Progenitor cell of endocrine pancreas (in vitro differentiated cells): ENCODE results near the gene NRDC. TPM values are rescaled to one million over a fixed set of nuclear protein-coding genes. Genes with fewer than 3 reads are reported as not detected.

ENCODE experiments used
- DNase-seq: peaks from one replicate; pipeline ENCODE4 v3.0.0; 2021; ENCODE audit warnings: low spot score; ENCODE audit not compliant: unreplicated experiment
- H3K27ac Mint-ChIP-seq: 2 replicates; pipeline ENCODE4 v1.8.0; 2021; ENCODE audit warnings: mild to moderate bottlenecking, moderate library complexity, mixed read lengths
- H3K27me3 Mint-ChIP-seq: 2 replicates; pipeline ENCODE4 v1.8.0; 2021; ENCODE audit warnings: mixed read lengths
- H3K36me3 Mint-ChIP-seq: 2 replicates; pipeline ENCODE4 v1.8.0; 2022; ENCODE audit warnings: mixed read lengths; ENCODE audit not compliant: insufficient read depth
- H3K4me1 Mint-ChIP-seq: 2 replicates; pipeline ENCODE4 v1.8.0; 2021; ENCODE audit warnings: low read depth, mixed read lengths
- H3K4me3 Mint-ChIP-seq: 2 replicates; pipeline ENCODE4 v1.8.0; 2021; ENCODE audit warnings: low read depth, mild to moderate bottlenecking, moderate library complexity, mixed read lengths
- H3K9me3 Mint-ChIP-seq: 2 replicates; pipeline ENCODE4 v1.8.0; 2021; ENCODE audit warnings: low read depth, mixed read lengths
- CTCF ChIP-seq: fragments of 200-600 bp; sonication (generic); IDR thresholded peaks from one replicate; pipeline ENCODE4 v1.5.0; 2021; ENCODE audit warnings: antibody characterized with exemption, mild to moderate bottlenecking; ENCODE audit not compliant: unreplicated experiment
- total RNA-seq: library from RNA; stranded (reverse); gene quantifications from 2 replicates; pipeline ENCODE4 v1.2.1, GENCODE V29; 2021

Gene NRDC
- total RNA-seq, 1 donor from 2014 or later: 200 TPM

DNA sequence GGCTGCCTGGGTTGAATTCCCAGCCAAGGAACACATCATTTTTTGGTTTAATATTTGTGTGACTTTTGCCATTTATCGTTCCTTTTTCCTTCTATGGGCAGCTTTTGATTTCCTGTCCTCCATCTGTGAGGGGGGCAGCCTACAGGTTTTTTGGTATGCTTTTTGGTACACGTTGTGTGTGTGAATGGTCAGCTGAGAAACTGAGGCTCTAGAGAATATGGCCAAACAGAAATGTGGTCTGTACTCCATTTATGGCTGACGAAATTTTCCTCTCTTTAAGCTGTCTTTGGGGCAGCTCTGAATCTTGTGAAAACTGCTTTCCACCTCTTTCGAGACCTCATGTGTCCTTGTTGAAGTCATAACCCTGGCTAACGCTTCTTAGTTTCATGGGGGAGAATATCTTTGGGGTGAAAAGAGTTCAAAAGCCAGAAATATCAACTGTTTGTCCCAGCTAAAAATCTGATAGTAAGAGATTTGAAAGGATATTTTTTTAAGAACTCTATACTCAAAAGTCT, 26.6 kb downstream of the NRDC start:
- Mint-ChIP-seq H3K4me1 (peaks cover 10% of the 10 kb centered on the region), H3K27ac (no peak overlapping the region), H3K4me3 (no peak overlapping the region), H3K9me3 (no peaks in the 10 kb centered on the region), H3K27me3 (no peaks in the 10 kb centered on the region), H3K36me3 (peaks cover 5% of the 10 kb centered on the region)
- TF ChIP-seq CTCF: no peak
- DNase-seq: no peak

DNA sequence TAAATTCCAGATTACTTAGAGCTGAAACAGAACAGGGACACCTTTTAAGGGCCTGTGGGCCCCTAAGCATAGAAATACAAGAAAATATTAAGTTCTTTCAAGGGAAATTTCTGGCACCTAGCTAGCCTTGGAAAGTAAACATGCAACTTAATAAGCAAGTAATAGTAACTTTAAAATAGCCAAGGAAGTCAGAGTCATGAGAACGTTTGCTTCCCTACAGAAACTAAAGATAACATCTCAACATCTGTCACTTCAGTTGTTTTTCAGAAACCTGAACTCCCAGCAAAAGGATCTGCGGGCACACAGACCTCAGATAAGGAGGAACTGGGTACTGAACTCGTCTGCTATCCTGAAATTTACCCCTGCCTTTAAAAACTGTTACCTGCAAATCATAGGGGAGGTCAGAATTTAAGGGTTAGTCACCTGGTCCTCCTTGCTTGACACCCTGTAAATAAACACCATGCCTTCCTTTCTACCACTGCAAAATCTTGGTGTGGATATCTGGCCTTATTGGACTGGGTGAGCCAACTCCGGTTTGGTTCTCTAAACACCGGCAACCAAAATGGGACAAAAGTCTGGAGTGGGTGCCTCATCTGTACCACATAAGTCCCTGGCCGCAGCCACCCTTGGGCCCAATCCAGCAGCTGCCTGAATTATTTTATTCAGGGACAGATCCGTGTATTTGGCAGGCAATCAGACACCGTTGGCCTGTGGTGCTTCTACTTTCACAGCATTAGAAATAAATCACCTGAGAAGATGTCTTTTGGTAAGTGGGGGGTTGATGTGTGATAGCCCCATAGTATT, 27.9 kb downstream of the NRDC start:
- H3K9me3 Mint-ChIP-seq: no peaks in the 10 kb centered on the region
- peaks cover 14% of the 10 kb centered on the region for H3K36me3 Mint-ChIP-seq
- no peak for TF ChIP-seq CTCF
- no peaks in the 10 kb centered on the region for H3K27me3 Mint-ChIP-seq
- peaks cover 10% of the 10 kb centered on the region for H3K4me1 Mint-ChIP-seq
- H3K4me3 Mint-ChIP-seq: no peak overlapping the region
- no peak for DNase-seq
- H3K27ac Mint-ChIP-seq: peak overlapping the region; percentile 29

DNA sequence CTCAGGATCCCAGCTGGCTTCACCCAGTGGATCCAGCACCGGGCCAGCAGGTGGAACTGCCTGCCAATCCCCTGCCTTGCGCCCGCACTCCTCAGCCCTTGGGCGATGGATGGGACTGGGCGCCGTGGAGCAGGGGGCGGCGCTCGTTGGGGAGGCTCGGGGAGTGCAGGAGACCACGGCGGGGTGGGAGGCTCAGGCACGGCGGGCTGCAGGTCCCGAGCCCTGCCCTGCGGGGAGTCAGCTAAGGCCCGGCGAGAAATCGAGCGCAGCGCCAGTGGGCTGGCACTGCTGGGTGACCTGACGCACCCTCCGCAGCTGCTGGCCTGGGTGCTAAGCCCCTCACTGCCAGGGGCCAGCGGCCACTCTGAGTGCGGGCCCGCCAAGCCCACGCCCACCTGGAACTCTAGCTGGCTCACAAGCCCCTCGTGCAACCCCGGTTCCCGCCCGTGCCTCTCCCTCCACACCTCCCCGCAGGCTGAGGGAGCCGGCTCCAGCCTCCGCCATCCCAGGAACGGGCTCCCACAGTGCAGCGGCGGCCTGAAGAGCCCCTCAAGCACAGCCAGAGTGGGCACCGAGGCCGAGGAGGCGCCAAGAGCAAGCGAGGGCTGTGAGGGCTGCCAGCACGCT, 31.1 kb downstream of the NRDC start:
- Mint-ChIP-seq H3K9me3 (no peaks in the 10 kb centered on the region), H3K36me3 (peaks cover 17% of the 10 kb centered on the region), H3K27me3 (no peaks in the 10 kb centered on the region), H3K4me3 (no peak overlapping the region), H3K4me1 (peaks cover 19% of the 10 kb centered on the region), H3K27ac (no peak overlapping the region)
- TF ChIP-seq CTCF: no peak
- no peak for DNase-seq

DNA sequence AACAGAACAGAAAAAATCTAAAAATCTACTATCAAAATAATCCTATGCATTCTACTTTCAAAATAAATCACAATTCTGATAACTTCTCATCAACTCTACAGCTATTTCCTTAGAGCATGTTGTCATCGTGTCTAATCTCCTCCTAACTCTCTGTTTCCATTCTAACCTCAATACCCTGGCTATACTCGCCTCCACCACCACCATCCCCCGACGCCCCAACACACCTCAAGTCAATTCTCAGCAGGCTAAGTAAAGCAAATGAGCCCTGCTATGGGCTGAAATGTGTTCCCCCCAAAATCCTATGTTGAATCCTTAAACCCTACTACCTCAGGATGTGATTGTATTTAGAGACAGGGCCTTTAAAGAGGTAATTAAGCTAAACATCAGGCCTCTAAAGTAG, 34.6 kb downstream of the NRDC start:
- peak overlapping the region; percentile 73 for H3K27ac Mint-ChIP-seq
- no peaks in the 10 kb centered on the region for H3K27me3 Mint-ChIP-seq
- TF ChIP-seq CTCF: no peak
- H3K9me3 Mint-ChIP-seq: no peaks in the 10 kb centered on the region
- DNase-seq: no peak
- H3K4me3 Mint-ChIP-seq: no peak overlapping the region
- peaks cover 21% of the 10 kb centered on the region for H3K36me3 Mint-ChIP-seq
- peaks cover 17% of the 10 kb centered on the region for H3K4me1 Mint-ChIP-seq

GRCh38 chr1:51842261-51842660, 36.3 kb downstream of the NRDC start:
- no peak for TF ChIP-seq CTCF
- Mint-ChIP-seq H3K27me3 (no peaks in the 10 kb centered on the region), H3K4me1 (peaks cover 17% of the 10 kb centered on the region), H3K27ac (no peak overlapping the region), H3K4me3 (no peak overlapping the region), H3K36me3 (peaks cover 19% of the 10 kb centered on the region), H3K9me3 (no peaks in the 10 kb centered on the region)
- no peak for DNase-seq
